Neutrophil (primary cell): ENCODE measurements around the gene ZNF575.

Experiments used
- H3K27ac ChIP-seq: fragments of 200-600 bp; sonication (generic); 2 replicates; pipeline ENCODE4 v1.5.1; 2016; ENCODE audit warnings: mild to moderate bottlenecking, moderate library complexity
- H3K27me3 ChIP-seq: fragments of 200-600 bp; sonication (generic); 2 replicates; pipeline ENCODE4 v1.6.0; 2016; ENCODE audit warnings: mild to moderate bottlenecking
- H3K36me3 ChIP-seq: fragments of 200-600 bp; sonication (generic); 2 replicates; pipeline ENCODE4 v1.5.1; 2017
- H3K4me1 ChIP-seq, 2 experiments: fragments of 200-600 bp in 1 of 2; sonication (generic) in 1 of 2; 1 replicate in 1 of 2; 2 replicates in 1 of 2; pipeline versions ENCODE4 v1.5.1 to v1.6.1; 2013 to 2016; ENCODE audit warnings: low read depth in 1 of 2, low read length in 1 of 2, mild to moderate bottlenecking in 1 of 2, moderate library complexity in 1 of 2; ENCODE audit not compliant: control insufficient read depth in 1 of 2, insufficient read depth in 1 of 2
- H3K4me3 ChIP-seq, 2 experiments: fragments of 200-600 bp in 1 of 2; sonication (generic) in 1 of 2; 1 replicate in 1 of 2; 2 replicates in 1 of 2; pipeline ENCODE4 v1.5.1; 2013 to 2016; ENCODE audit warnings: low read depth in 1 of 2, low read length in 1 of 2, mild to moderate bottlenecking in 1 of 2, moderate library complexity in 1 of 2
- H3K9me3 ChIP-seq: fragments of 200-600 bp; sonication (generic); 2 replicates; pipeline ENCODE4 v1.5.1; 2016
- TF ChIP-seq, protein P1 (sequence below): fragments of 200-600 bp; sonication (generic); IDR thresholded peaks from 2 replicates; pipeline ENCODE4 v1.5.1; 2016; ENCODE audit warnings: antibody characterized with exemption

Gene ZNF575

DNA sequence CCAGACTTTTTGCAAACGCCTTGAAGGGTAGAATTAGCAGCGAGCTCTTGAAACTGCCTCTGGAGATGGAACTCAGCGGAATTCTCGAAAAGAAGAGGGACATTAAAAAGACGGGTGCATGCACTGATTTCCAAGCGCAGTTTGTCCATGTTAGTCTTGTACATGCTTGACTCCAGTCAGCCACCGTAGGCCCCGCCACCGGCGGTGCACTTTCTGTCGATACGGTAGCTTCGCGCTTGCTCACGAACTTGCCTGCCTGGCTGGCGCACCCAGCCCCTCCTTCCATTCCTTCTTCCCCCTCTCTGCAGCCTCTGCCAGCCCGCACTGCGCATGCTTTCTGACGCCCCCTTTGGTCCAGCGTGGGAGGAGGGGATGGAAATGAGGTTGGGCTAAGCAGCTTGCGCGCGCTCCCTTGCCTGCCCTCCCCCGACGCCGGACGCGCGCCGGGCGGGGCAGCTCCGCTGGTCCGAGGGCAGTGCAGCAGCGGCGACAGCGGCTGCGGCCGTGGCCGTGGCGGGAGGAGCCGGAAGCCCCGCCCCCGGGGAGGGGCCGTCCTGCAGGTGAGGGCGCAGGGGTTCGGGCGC, at the start of gene ZNF575:
Gene ZNF575, plus strand, starts transcription at position 227 of the 584 bp plus-strand sequence. CDS start 1,235 bp downstream, outside the sequence.
- TF ChIP-seq, protein P1, sequence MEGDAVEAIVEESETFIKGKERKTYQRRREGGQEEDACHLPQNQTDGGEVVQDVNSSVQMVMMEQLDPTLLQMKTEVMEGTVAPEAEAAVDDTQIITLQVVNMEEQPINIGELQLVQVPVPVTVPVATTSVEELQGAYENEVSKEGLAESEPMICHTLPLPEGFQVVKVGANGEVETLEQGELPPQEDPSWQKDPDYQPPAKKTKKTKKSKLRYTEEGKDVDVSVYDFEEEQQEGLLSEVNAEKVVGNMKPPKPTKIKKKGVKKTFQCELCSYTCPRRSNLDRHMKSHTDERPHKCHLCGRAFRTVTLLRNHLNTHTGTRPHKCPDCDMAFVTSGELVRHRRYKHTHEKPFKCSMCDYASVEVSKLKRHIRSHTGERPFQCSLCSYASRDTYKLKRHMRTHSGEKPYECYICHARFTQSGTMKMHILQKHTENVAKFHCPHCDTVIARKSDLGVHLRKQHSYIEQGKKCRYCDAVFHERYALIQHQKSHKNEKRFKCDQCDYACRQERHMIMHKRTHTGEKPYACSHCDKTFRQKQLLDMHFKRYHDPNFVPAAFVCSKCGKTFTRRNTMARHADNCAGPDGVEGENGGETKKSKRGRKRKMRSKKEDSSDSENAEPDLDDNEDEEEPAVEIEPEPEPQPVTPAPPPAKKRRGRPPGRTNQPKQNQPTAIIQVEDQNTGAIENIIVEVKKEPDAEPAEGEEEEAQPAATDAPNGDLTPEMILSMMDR: peak; percentile 25
- no peaks in the 10 kb centered on the region for H3K9me3 ChIP-seq
- peaks cover 9% of the 10 kb centered on the region for H3K36me3 ChIP-seq
- H3K4me1 ChIP-seq: peaks cover 18 to 21% of the 10 kb centered on the region in 2 experiments
- peak within 1 kb of the TSS; percentile 82 to 83 for H3K4me3 ChIP-seq
- H3K27ac ChIP-seq: peak within 1 kb of the TSS; percentile 77
- no peaks in the 10 kb centered on the region for H3K27me3 ChIP-seq

DNA sequence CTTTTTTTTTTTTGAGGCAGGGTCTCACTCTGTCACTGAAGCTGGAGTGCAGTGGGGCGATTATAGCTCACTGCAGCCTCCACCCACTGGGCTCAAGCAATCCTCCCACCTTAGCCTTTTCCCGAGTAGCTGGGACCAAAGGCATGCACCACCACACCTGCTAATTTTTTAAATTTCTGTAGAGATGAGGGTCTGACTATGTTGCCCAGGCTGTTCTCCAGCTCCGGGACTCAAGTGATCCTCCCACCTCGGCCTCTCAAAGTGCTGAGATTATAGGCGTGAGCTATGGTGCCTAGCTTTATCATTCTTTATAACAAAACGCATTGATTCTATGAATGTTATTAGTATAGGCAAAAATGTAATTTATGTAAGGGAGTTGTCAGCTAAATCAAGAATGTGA, 49.7 kb upstream of the ZNF575 start:
- Histone ChIP-seq H3K9me3 (no peaks in the 10 kb centered on the region), H3K27me3 (no peaks in the 10 kb centered on the region), H3K36me3 (no peaks in the 10 kb centered on the region), H3K27ac (no peak overlapping the region), H3K4me3 (no peak overlapping the region), H3K4me1 (no peaks in the 10 kb centered on the region)
- TF ChIP-seq, protein P1: no peak

DNA sequence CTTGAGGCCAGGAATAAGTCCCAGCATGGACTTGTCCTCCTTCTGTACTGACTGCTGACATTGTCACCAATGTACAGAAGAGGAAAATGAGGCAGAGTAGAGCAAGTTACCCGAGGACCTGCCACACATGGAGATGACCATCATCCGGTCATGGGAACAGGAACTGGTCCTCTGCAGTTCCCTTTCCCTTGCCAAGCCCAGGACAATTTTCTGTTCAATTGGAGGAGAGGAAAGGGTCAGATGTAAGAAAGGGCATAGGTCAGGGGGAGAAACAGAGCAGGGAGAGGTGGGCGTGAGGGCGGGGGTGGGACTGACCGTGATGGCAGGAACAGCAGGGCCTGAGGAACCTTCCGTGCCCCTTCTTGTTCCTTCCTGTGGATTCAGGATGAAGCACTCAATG, 47.0 kb upstream of the ZNF575 start:
- Histone ChIP-seq H3K36me3 (peaks cover 4% of the 10 kb centered on the region), H3K4me3 (no peak overlapping the region), H3K9me3 (no peaks in the 10 kb centered on the region), H3K4me1 (no peaks in the 10 kb centered on the region), H3K27me3 (no peaks in the 10 kb centered on the region), H3K27ac (no peak overlapping the region)
- TF ChIP-seq, protein P1: no peak

DNA sequence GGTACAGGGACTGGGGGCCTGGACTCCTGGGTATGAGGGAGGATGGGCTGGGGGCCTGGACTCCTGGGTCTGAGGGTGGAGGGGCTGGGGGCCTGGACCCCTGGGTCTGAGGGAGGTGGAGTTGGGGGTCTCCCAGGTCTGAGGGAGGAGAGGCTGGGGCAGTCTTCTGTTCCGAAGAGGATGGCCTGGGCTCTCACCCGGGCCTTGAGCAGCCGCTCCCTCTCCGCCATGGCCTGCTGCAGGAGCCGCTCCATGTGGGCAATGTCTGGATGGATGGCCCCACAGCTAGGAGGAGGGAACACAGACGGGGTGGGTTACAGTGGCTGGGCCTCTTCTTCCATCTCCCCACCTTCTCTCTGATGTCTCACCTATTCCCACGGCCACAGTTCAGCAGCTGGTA, 46.6 kb upstream of the ZNF575 start:
- Histone ChIP-seq H3K4me3 (no peak overlapping the region), H3K9me3 (no peaks in the 10 kb centered on the region), H3K27ac (no peak overlapping the region), H3K27me3 (no peaks in the 10 kb centered on the region), H3K36me3 (peaks cover 5% of the 10 kb centered on the region), H3K4me1 (no peaks in the 10 kb centered on the region)
- TF ChIP-seq, protein P1: no peak

DNA sequence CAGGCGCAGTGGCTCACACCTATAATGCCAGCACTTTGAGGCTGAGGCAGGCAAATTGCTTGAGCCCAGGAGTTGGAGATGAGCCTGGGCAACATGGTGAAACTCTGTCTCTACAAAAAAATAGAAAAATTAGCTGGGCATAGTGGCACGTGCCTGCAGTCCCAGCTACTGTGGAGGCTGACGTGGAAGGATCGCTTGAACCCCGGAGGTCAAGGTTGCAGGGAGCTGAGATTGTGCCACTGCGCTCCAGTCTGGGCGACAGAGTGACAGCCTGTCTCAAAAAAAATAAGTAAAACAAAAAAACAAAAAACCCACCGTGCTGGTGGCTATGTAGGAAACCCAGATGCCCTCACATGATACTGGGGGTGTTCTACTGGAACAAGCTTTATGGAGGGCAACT, 44.8 kb upstream of the ZNF575 start:
- H3K27me3 ChIP-seq: no peaks in the 10 kb centered on the region

More for the DNA sequence above, 44.8 kb upstream of the ZNF575 start:
- no peak overlapping the region for H3K27ac ChIP-seq
- TF ChIP-seq, protein P1: no peak
- H3K4me1 ChIP-seq: no peaks in the 10 kb centered on the region
- no peaks in the 10 kb centered on the region for H3K9me3 ChIP-seq
- no peak overlapping the region for H3K4me3 ChIP-seq
- H3K36me3 ChIP-seq: peaks cover 5% of the 10 kb centered on the region
